Measurements from ENCODE around the gene CAMTA1.
A peak's percentile ranks its signal among the peaks of the same experiment; 100 is the strongest.

Gene CAMTA1

GRCh38 chr1:7335224-7335879 lies 550.1 kb downstream of the CAMTA1 start:
- peak; percentile 25 for DNase-seq

GRCh38 chr1:7338439-7338838 lies 553.2 kb downstream of the CAMTA1 start:
- no peak for DNase-seq

- DNase-seq = no peak
Observed at GRCh38 chr1:7339014-7339413, 553.8 kb downstream of the CAMTA1 start.

GRCh38 chr1:7339953-7340352 lies 554.7 kb downstream of the CAMTA1 start:
- no peak for DNase-seq

- no peak for DNase-seq
Observed at GRCh38 chr1:7341145-7341905, 556.1 kb downstream of the CAMTA1 start.

- no peak for DNase-seq
Observed at GRCh38 chr1:7343882-7344281, 558.6 kb downstream of the CAMTA1 start.

- no peak for DNase-seq
Observed at GRCh38 chr1:7344299-7344698, 559.0 kb downstream of the CAMTA1 start.

GRCh38 chr1:7345516-7345915 lies 560.3 kb downstream of the CAMTA1 start:
- DNase-seq = no peak

- DNase-seq = no peak
Observed at GRCh38 chr1:7346070-7346596, 560.9 kb downstream of the CAMTA1 start.

GRCh38 chr1:7346600-7347570 lies 561.6 kb downstream of the CAMTA1 start:
- DNase-seq = no peak

GRCh38 chr1:7348073-7348472 lies 562.8 kb downstream of the CAMTA1 start:
- DNase-seq = no peak

- DNase-seq = no peak
Observed at GRCh38 chr1:7348580-7348979, 563.3 kb downstream of the CAMTA1 start.

GRCh38 chr1:7350804-7351203 lies 565.5 kb downstream of the CAMTA1 start:
- DNase-seq = no peak

GRCh38 chr1:7351649-7352048 lies 566.4 kb downstream of the CAMTA1 start:
- DNase-seq = no peak

- DNase-seq = no peak
Observed at GRCh38 chr1:7352364-7352763, 567.1 kb downstream of the CAMTA1 start.

- no peak for DNase-seq
Observed at GRCh38 chr1:7352974-7353373, 567.7 kb downstream of the CAMTA1 start.

GRCh38 chr1:7355646-7356045 lies 570.4 kb downstream of the CAMTA1 start:
- DNase-seq = no peak

- no peak for DNase-seq
Observed at GRCh38 chr1:7356079-7356478, 570.8 kb downstream of the CAMTA1 start.

GRCh38 chr1:7358425-7358824 lies 573.2 kb downstream of the CAMTA1 start:
- no peak for DNase-seq

- no peak for DNase-seq
Observed at GRCh38 chr1:7360526-7360925, 575.3 kb downstream of the CAMTA1 start.

GRCh38 chr1:7362947-7363346 lies 577.7 kb downstream of the CAMTA1 start:
- DNase-seq = no peak

GRCh38 chr1:7363450-7363849 lies 578.2 kb downstream of the CAMTA1 start:
- no peak for DNase-seq

- DNase-seq = no peak
Observed at GRCh38 chr1:7365706-7366105, 580.5 kb downstream of the CAMTA1 start.
